ENCODE measurements around the gene IL32.

The IL32 gene

DNA sequence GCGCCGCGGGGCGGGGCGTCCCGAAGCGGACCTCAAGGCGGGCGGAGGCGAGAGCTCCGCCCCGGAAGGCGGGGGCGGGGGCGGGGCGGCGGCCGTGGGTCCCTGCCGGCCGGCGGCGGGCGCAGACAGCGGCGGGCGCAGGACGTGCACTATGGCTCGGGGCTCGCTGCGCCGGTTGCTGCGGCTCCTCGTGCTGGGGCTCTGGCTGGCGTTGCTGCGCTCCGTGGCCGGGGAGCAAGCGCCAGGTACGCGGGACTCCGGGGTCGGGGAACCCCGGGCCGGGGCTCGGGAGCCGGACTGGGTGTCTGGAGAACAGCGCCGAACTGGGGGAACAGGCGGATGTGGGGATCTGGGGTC, 45.2 kb upstream of the IL32 start, which contains the start of gene TNFRSF12A:
TNFRSF12A (plus strand) TSS at position 122 of the 357 bp plus-strand sequence; CDS start at position 152, 30 bp downstream.
- ChIA-PET POLR2A (interaction anchor here (0.5 to 11.9 kb wide), 21 partner anchors 8 to 1056 kb away, joined by 3 to 247 read pairs (median 6); partner anchors contain the start of genes FLYWCH1, KREMEN2, PAQR4 and PGP), CTCF (interaction anchor here (1.1 to 4.1 kb wide), 6 partner anchors 8 to 18 kb away, joined by 3 to 41 read pairs (median 10); no protein-coding TSS in a partner anchor)
- peaks cover 21% of the 10 kb centered on the region for H3K4me1 ChIP-seq (ENCODE audit: control insufficient read depth, insufficient read depth, low read length)
- H3K4me3 ChIP-seq (ENCODE audit: low read depth, low read length): peak within 1 kb of the TSS; percentile 75
- H3K9me3 ChIP-seq (ENCODE audit: control insufficient read depth, insufficient read depth, low read depth, low read length): no peaks in the 10 kb centered on the region
- H3K27ac ChIP-seq (ENCODE audit: extremely low read depth, low read depth, low read length): peak within 1 kb of the TSS; percentile 54
- no peaks in the 10 kb centered on the region for H3K36me3 ChIP-seq (ENCODE audit: control insufficient read depth in 2 of 2, insufficient read depth in 1 of 2, low read length in 2 of 2)
- TF ChIP-seq ZNF155 (tag by site-specific recombination; IDR thresholded peaks at IDR 0.05) (no peak), ZNF223 (tag by site-specific recombination; IDR thresholded peaks at IDR 0.05) (no peak), ZNF121 (tag by site-specific recombination; IDR thresholded peaks at IDR 0.05) (no peak), ZNF558 (tag by site-specific recombination; IDR thresholded peaks at IDR 0.05) (no peak), YY1 (tag by site-specific recombination; IDR thresholded peaks at IDR 0.05) (no peak), ZNF354C (tag by site-specific recombination; IDR thresholded peaks at IDR 0.05; ENCODE audit: borderline replicate concordance, low read depth) (no peak), ZNF600 (tag by site-specific recombination; IDR thresholded peaks at IDR 0.05) (peak; percentile 54; the same call in 1 of the 2 replicates), ZSCAN16 (tag by site-specific recombination; IDR thresholded peaks at IDR 0.05) (no peak), ZNF548 (tag by site-specific recombination; IDR thresholded peaks at IDR 0.05) (no peak), TRIM28 (IDR thresholded peaks at IDR 0.05; ENCODE audit: borderline replicate concordance, low read length) (no peak), ZNF561 (tag by site-specific recombination; IDR thresholded peaks at IDR 0.05; ENCODE audit: borderline replicate concordance) (peak; percentile 22; the same call in 1 of the 2 replicates), ZNF670 (tag by site-specific recombination; IDR thresholded peaks at IDR 0.05; ENCODE audit: low read depth) (no peak), MZF1 (tag by site-specific recombination; IDR thresholded peaks at IDR 0.05; ENCODE audit: borderline replicate concordance) (peak; percentile 64; the same call in 1 of the 2 replicates), ZNF10 (tag by site-specific recombination; IDR thresholded peaks at IDR 0.05) (no peak), BCL11B (tag by site-specific recombination; IDR thresholded peaks at IDR 0.05; ENCODE audit: low read depth) (no peak), KLF1 (tag by site-specific recombination; IDR thresholded peaks at IDR 0.05) (no peak), ZNF266 (tag by site-specific recombination; IDR thresholded peaks at IDR 0.05; ENCODE audit: low read depth) (no peak), KLF16 (tag by site-specific recombination; IDR thresholded peaks at IDR 0.05) (no peak), ZBTB8A (tag by site-specific recombination; IDR thresholded peaks at IDR 0.05) (peak; percentile 55; the same call in 1 of the 2 replicates), ZBTB17 (tag by site-specific recombination; IDR thresholded peaks at IDR 0.05) (no peak), SP3 (tag by site-specific recombination; IDR thresholded peaks at IDR 0.05) (no peak), ZNF791 (tag by site-specific recombination; IDR thresholded peaks at IDR 0.05) (no peak), ZNF510 (tag by site-specific recombination; IDR thresholded peaks at IDR 0.05; ENCODE audit: insufficient replicate concordance) (no peak), ZSCAN23 (tag by site-specific recombination; IDR thresholded peaks at IDR 0.05) (no peak), ZNF239 (tag by site-specific recombination; IDR thresholded peaks at IDR 0.05) (no peak), ZNF248 (tag by site-specific recombination; IDR thresholded peaks at IDR 0.05) (no peak), ZEB2 (tag by site-specific recombination; IDR thresholded peaks at IDR 0.05) (no peak), HOXC10 (CRISPR knock-in tag; IDR thresholded peaks at IDR 0.05) (no peak), IKZF3 (tag by site-specific recombination; IDR thresholded peaks at IDR 0.05) (no peak), ZNF785 (tag by site-specific recombination; IDR thresholded peaks at IDR 0.05) (no peak)
- TF ChIP-seq, protein P1, sequence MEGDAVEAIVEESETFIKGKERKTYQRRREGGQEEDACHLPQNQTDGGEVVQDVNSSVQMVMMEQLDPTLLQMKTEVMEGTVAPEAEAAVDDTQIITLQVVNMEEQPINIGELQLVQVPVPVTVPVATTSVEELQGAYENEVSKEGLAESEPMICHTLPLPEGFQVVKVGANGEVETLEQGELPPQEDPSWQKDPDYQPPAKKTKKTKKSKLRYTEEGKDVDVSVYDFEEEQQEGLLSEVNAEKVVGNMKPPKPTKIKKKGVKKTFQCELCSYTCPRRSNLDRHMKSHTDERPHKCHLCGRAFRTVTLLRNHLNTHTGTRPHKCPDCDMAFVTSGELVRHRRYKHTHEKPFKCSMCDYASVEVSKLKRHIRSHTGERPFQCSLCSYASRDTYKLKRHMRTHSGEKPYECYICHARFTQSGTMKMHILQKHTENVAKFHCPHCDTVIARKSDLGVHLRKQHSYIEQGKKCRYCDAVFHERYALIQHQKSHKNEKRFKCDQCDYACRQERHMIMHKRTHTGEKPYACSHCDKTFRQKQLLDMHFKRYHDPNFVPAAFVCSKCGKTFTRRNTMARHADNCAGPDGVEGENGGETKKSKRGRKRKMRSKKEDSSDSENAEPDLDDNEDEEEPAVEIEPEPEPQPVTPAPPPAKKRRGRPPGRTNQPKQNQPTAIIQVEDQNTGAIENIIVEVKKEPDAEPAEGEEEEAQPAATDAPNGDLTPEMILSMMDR (tag by site-specific recombination; IDR thresholded peaks at IDR 0.05): 0 out of 2 replicates have a peak, but pooled peaks have one; percentile 28
- TF ChIP-seq, protein P2, sequence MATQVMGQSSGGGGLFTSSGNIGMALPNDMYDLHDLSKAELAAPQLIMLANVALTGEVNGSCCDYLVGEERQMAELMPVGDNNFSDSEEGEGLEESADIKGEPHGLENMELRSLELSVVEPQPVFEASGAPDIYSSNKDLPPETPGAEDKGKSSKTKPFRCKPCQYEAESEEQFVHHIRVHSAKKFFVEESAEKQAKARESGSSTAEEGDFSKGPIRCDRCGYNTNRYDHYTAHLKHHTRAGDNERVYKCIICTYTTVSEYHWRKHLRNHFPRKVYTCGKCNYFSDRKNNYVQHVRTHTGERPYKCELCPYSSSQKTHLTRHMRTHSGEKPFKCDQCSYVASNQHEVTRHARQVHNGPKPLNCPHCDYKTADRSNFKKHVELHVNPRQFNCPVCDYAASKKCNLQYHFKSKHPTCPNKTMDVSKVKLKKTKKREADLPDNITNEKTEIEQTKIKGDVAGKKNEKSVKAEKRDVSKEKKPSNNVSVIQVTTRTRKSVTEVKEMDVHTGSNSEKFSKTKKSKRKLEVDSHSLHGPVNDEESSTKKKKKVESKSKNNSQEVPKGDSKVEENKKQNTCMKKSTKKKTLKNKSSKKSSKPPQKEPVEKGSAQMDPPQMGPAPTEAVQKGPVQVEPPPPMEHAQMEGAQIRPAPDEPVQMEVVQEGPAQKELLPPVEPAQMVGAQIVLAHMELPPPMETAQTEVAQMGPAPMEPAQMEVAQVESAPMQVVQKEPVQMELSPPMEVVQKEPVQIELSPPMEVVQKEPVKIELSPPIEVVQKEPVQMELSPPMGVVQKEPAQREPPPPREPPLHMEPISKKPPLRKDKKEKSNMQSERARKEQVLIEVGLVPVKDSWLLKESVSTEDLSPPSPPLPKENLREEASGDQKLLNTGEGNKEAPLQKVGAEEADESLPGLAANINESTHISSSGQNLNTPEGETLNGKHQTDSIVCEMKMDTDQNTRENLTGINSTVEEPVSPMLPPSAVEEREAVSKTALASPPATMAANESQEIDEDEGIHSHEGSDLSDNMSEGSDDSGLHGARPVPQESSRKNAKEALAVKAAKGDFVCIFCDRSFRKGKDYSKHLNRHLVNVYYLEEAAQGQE (tag by site-specific recombination; IDR thresholded peaks at IDR 0.05): no peak
- TF ChIP-seq, protein P3, sequence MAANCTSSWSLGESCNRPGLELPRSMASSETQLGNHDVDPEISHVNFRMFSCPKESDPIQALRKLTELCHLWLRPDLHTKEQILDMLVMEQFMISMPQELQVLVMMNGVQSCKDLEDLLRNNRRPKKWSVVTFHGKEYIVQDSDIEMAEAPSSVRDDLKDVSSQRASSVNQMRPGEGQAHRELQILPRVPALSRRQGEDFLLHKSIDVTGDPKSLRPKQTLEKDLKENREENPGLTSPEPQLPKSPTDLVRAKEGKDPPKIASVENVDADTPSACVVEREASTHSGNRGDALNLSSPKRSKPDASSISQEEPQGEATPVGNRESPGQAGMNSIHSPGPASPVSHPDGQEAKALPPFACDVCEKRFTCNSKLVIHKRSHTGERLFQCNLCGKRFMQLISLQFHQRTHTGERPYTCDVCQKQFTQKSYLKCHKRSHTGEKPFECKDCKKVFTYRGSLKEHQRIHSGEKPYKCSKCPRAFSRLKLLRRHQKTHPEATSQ (tag by site-specific recombination; IDR thresholded peaks at IDR 0.05): 0 out of 2 replicates have a peak, but pooled peaks have one; percentile 42
- TF ChIP-seq, protein P4, sequence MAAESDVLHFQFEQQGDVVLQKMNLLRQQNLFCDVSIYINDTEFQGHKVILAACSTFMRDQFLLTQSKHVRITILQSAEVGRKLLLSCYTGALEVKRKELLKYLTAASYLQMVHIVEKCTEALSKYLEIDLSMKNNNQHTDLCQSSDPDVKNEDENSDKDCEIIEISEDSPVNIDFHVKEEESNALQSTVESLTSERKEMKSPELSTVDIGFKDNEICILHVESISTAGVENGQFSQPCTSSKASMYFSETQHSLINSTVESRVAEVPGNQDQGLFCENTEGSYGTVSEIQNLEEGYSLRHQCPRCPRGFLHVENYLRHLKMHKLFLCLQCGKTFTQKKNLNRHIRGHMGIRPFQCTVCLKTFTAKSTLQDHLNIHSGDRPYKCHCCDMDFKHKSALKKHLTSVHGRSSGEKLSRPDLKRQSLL (tag by site-specific recombination; IDR thresholded peaks at IDR 0.05): 0 out of 2 replicates have a peak, but pooled peaks have one; percentile 5

Data from HEK293 (cell line).